Activated naive CD4-positive, alpha-beta T cell treated with Interleukin-2 at 50 U/mL for 16 hours (primary cell): ENCODE data around the gene BBS7.

Experiments used
- DNase-seq: peaks from one replicate; pipeline ENCODE4 v3.0.0-alpha.2; 2020

BBS7 gene

GRCh38 chr4:121789960-121790829 is 80.1 kb downstream of the BBS7 start:
- no peak for DNase-seq

- no peak for DNase-seq
Observed at GRCh38 chr4:121789455-121789854, 80.8 kb downstream of the BBS7 start.

GRCh38 chr4:121788896-121789295 is 81.4 kb downstream of the BBS7 start:
- DNase-seq: no peak

- no peak for DNase-seq
Observed at GRCh38 chr4:121786221-121786620, 84.1 kb downstream of the BBS7 start.

GRCh38 chr4:121785479-121785878 is 84.8 kb downstream of the BBS7 start:
- no peak for DNase-seq

GRCh38 chr4:121784975-121785374 is 85.3 kb downstream of the BBS7 start:
- no peak for DNase-seq

- DNase-seq: no peak
Observed at GRCh38 chr4:121784401-121784800, 85.9 kb downstream of the BBS7 start.

- DNase-seq: no peak
Observed at GRCh38 chr4:121783210-121783609, 87.1 kb downstream of the BBS7 start.

- DNase-seq: no peak
Observed at GRCh38 chr4:121778991-121779628, 91.2 kb downstream of the BBS7 start.

GRCh38 chr4:121777625-121778024 is 92.6 kb downstream of the BBS7 start:
- DNase-seq: no peak

GRCh38 chr4:121776610-121777401 is 93.5 kb downstream of the BBS7 start:
- no peak for DNase-seq
